K562 (cell line): ENCODE data around the gene G6PC2. TPM values are rescaled to one million over a fixed set of nuclear protein-coding genes. Genes with fewer than 3 reads are reported as not detected.
"Not testable (repeated sequence)": the region's sequence is repeated elsewhere in the genome, so short reads cannot be mapped to it uniquely, and the experiment has no call there.

ENCODE experiments used
- ATAC-seq: fragments of 200-7000 bp; cut with Tn5 transposase; 3 replicates; pipeline ENCODE4 v1.9.1; 2020; ENCODE audit warnings: moderate library complexity
- BruUV-seq: library from RNA; stranded (reverse); fragments of 400-500 nt; replicated peaks from 2 replicates; lab custom pipeline; 2021; lab: Mats Ljungman, UMichigan
- CTCF ChIA-PET: fragments of 300-600 bp; formaldehyde crosslinking; extraction: SDS; loops from one replicate; lab custom pipeline; 2021; ENCODE audit warnings: low intra/inter-chr PET ratio; lab: Yijun Ruan, JAX
- POLR2A ChIA-PET: fragments of 300-600, 350-650 bp; sonication (Branson Sonifier 250); formaldehyde crosslinking; extraction: SDS; loops from one replicate; lab custom pipeline; 2021; ENCODE audit warnings: antibody characterized with exemption, inconsistent platforms; lab: Yijun Ruan, JAX
- DNase-seq, 4 experiments: peaks; one replicate each; pipeline versions ENCODE4 v3.0.0 to v3.0.0-alpha.2; 2011 to 2018; ENCODE audit warnings: low spot score in 3 of 4, mixed read lengths in 3 of 4; ENCODE audit errors: extremely low read depth in 1 of 4
- FAIRE-seq: peaks from 2 replicates; lab custom pipeline; 2011; peaks lifted over from hg19 to GRCh38; lab: Jason Lieb, UNC
- H2AFZ ChIP-seq: 2 replicates; pipeline ENCODE4 v1.6.0; 2011; ENCODE audit warnings: low read depth, low read length, control low read depth, inconsistent platforms
- H3K27ac ChIP-seq: fragments of 200-600 bp; 3 replicates; pipeline ENCODE4 v1.8.0; 2011; ENCODE audit warnings: low read depth, mild to moderate bottlenecking, control low read depth, inconsistent platforms, low read length, moderate library complexity, mixed read lengths; ENCODE audit errors: extremely low read depth
- H3K27me3 ChIP-seq, 2 experiments: fragments of 300-600 bp in 1 of 2; 2 replicates in 1 of 2; 3 replicates in 1 of 2; pipeline versions ENCODE4 v1.6.0 to v1.8.0; 2011; ENCODE audit warnings: inconsistent platforms in 2 of 2, low read length in 2 of 2, mild to moderate bottlenecking in 1 of 2, mixed read lengths in 1 of 2, moderate library complexity in 1 of 2; ENCODE audit not compliant: control insufficient read depth in 2 of 2, insufficient read depth in 2 of 2
- H3K36me3 ChIP-seq: fragments of 300-600 bp; 3 replicates; pipeline ENCODE4 v1.8.0; 2011; ENCODE audit warnings: mild to moderate bottlenecking, low read length, inconsistent platforms; ENCODE audit not compliant: control insufficient read depth, insufficient read depth
- H3K4me1 ChIP-seq, 2 experiments: fragments of 200-600 bp in 1 of 2; replicated peaks in 1 of 2; 2 replicates in 1 of 2; 3 replicates in 1 of 2; pipeline versions ENCODE4 v1.5.1 to v1.8.0; 2011; ENCODE audit warnings: inconsistent platforms in 2 of 2, low read length in 2 of 2, mild to moderate bottlenecking in 1 of 2, mixed read lengths in 1 of 2, moderate library complexity in 1 of 2; ENCODE audit not compliant: control insufficient read depth in 2 of 2, insufficient read depth in 2 of 2
- H3K4me2 ChIP-seq: 2 replicates; pipeline ENCODE4 v1.6.1; 2011; ENCODE audit warnings: low read length, control low read depth, inconsistent platforms, mixed read lengths; ENCODE audit not compliant: insufficient read depth
- H3K4me3 ChIP-seq: fragments of 200-600 bp; sonication (generic), shearing (Covaris generic); 2 replicates; pipeline ENCODE4 v1.5.1; 2016; ENCODE audit warnings: control low read depth, inconsistent platforms
- H3K79me2 ChIP-seq: fragments of 200-600 bp; 3 replicates; pipeline ENCODE4 v1.8.0; 2011; ENCODE audit warnings: low read length, inconsistent platforms; ENCODE audit not compliant: control insufficient read depth, insufficient read depth
- H3K9ac ChIP-seq, 2 experiments: 2 replicates each; pipeline versions ENCODE4 v1.6.0 to v1.6.1; 2011; ENCODE audit warnings: low read depth in 2 of 2, low read length in 2 of 2, control low read depth in 1 of 2, inconsistent platforms in 1 of 2, mild to moderate bottlenecking in 1 of 2, mixed read lengths in 1 of 2; ENCODE audit not compliant: insufficient read depth in 1 of 2
- H3K9me1 ChIP-seq: one replicate; pipeline ENCODE4 v1.6.0; 2011; ENCODE audit warnings: inconsistent platforms, mild to moderate bottlenecking, low read length, moderate library complexity; ENCODE audit not compliant: control insufficient read depth, insufficient read depth
- H3K9me3 ChIP-seq: replicated peaks from 2 replicates; pipeline ENCODE4 v1.5.1; 2011; ENCODE audit warnings: low read depth, low read length, inconsistent platforms; ENCODE audit not compliant: control insufficient read depth, insufficient read depth
- H4K20me1 ChIP-seq: replicated peaks from 2 replicates; pipeline ENCODE4 v1.6.1; 2011; ENCODE audit warnings: low read length, inconsistent platforms, mixed read lengths; ENCODE audit not compliant: control insufficient read depth, insufficient read depth
- ADNP ChIP-seq: fragments of 200-800 bp; sonication (Bioruptor generic); IDR thresholded peaks from 2 replicates; pipeline ENCODE4 v1.6.1; 2016; ENCODE audit warnings: missing genetic modification characterization, missing compliant biosample characterization
- BCOR ChIP-seq: fragments of 450-650 bp; IDR thresholded peaks from 2 replicates; pipeline ENCODE4 v1.6.1; 2016
- CBX3 ChIP-seq, 2 experiments: IDR thresholded peaks; 1 replicate in 1 of 2; 2 replicates in 1 of 2; pipeline ENCODE4 v1.6.1; 2012; ENCODE audit warnings: inconsistent platforms in 2 of 2, low read length in 2 of 2, borderline replicate concordance in 1 of 2, control low read depth in 1 of 2
- GABPB2 ChIP-seq: fragments of 250-450 bp; sonication (Bioruptor Pico); conservative IDR thresholded peaks from 2 replicates; pipeline ENCODE4 v1.5.1; 2021; ENCODE audit warnings: mild to moderate bottlenecking
- HDAC2 ChIP-seq: fragments of 450-650 bp; IDR thresholded peaks from 2 replicates; pipeline ENCODE4 v1.6.1; 2016; ENCODE audit warnings: mild to moderate bottlenecking
- KDM1A ChIP-seq, 2 experiments: fragments of 450-650 bp; IDR thresholded peaks; 2 replicates each; pipeline ENCODE4 v1.6.1; 2016; ENCODE audit warnings: mild to moderate bottlenecking in 2 of 2
- MAZ ChIP-seq, 2 experiments: fragments of 450-650 bp in 1 of 2; sonication (generic) in 1 of 2; formaldehyde crosslinking; IDR thresholded peaks in 1 of 2; conservative IDR thresholded peaks in 1 of 2; 2 replicates each; pipeline versions ENCODE4 v1.4.0 to v1.5.0; 2020; ENCODE audit warnings: mild to moderate bottlenecking in 1 of 2, missing genetic modification reagents in 1 of 2
- RBM25 ChIP-seq: fragments of 200-400 bp; formaldehyde crosslinking; IDR thresholded peaks from 2 replicates; pipeline ENCODE4 v1.6.1; 2018; ENCODE audit warnings: low read length, low read depth, moderate library complexity; ENCODE audit not compliant: severe bottlenecking
- ZFP36 ChIP-seq: fragments of 150-350 bp; IDR thresholded peaks from 2 replicates; pipeline ENCODE4 v1.6.1; 2018; ENCODE audit warnings: low read length, low read depth; ENCODE audit not compliant: partially characterized antibody
- ZNF146 ChIP-seq: IDR thresholded peaks from one replicate; pipeline ENCODE4 v1.6.1; 2018; ENCODE audit warnings: missing compliant biosample characterization; ENCODE audit not compliant: unreplicated experiment
- ZNF311 ChIP-seq: fragments of 250-450 bp; sonication (Bioruptor Pico); IDR thresholded peaks from 2 replicates; pipeline ENCODE4 v1.4.0; 2020; ENCODE audit warnings: mild to moderate bottlenecking, moderate library complexity
- ZNF316 ChIP-seq: fragments of 450-650 bp; IDR thresholded peaks from 2 replicates; pipeline ENCODE4 v1.6.1; 2016
- WGBS: fragments of 100-300 bp; shearing (Covaris generic); methylation state at CpG from one replicate; pipeline ENCODE4 v1.1.6; 2016; ENCODE audit warnings: low coverage, mixed read lengths; ENCODE audit not compliant: insufficient coverage; ENCODE audit errors: missing lambda C conversion rate; 5-methylcytosine and 5-hydroxymethylcytosine counted together
- in situ Hi-C: fragments of 300-500 bp; cut with MboI; formaldehyde crosslinking; loops from 4 replicates; pipeline ENCODE4 v1.15.0; 2018; ENCODE audit warnings: inconsistent platforms, mixed read lengths
- intact Hi-C: fragments of 100-400 bp; cut with micrococcal nuclease; formaldehyde crosslinking; loops from 2 replicates; pipeline ENCODE4 v1.14.2; 2022
- polyA plus RNA-seq, 8 experiments: library from polyadenylated mRNA; depleted of rRNA in 4 of 8; stranded (reverse) in 5 of 8; unstranded in 3 of 8; fragments of >200 nt; fragmentation: Nextera tagmentation in 2 of 8; fragmentation: Illumina TruSeq in 1 of 8; extraction: Ambion mirVana in 2 of 8; extraction: Trizol in 1 of 8; gene quantifications; 2 replicates each; pipeline versions ENCODE4 v1.2.1 to v1.2.3, GENCODE V29; 2011 to 2014; ENCODE audit warnings: inconsistent platforms in 1 of 8, missing spikeins in 1 of 8
- total RNA-seq, 7 experiments: library from RNA; depleted of rRNA in 6 of 7; stranded (reverse); fragments of >200 nt in 6 of 7; fragmentation: Illumina TruSeq in 2 of 7; extraction: Trizol in 2 of 7; gene quantifications; 2 replicates each; pipeline versions ENCODE4 v1.2.1 to v1.2.3, GENCODE V29; 2011 to 2021; ENCODE audit warnings: low replicate concordance in 1 of 7

The G6PC2 gene
- total and polyA plus RNA-seq, 9 of the 15 experiments (the other 6 are each of a cell fraction or from before 2014, with no cell fraction given) = 0.03 to 0.15 TPM; not detected in 7

DNA sequence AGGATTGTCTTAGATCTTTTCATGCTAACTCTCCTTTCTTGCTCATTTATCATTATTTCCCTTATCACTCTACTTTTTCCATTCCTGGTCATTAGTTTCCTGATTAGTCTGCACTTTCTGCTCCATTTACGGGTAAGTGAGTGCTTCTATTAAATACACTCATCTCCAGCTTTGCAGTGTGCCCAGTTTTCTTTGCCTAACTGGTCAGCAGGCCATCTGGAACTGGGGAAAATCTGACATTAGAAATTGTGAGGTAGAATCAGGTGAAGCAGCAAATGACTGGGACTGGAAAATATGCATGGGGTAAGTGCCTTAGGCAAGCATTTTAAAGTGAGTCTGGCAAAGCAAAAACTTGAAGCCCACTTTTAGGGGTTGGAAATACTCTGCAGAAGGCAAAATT lies 29.2 kb downstream of the G6PC2 start:
- 42% methylated on average over 1 of the region's 1 CpG for WGBS
- TF ChIP-seq MAZ (CRISPR knock-in tag; conservative IDR thresholded peaks at IDR 0.05 in 1 of 2, IDR thresholded peaks at IDR 0.05 in 1 of 2) (0 out of 4 replicates have a peak, but pooled peaks of 1 of the 2 experiments have one; percentile 45), GABPB2 (no peak), ZNF316 (0 out of 2 replicates have a peak, but pooled peaks have one; percentile 6), ZFP36 (no peak), ZNF311 (CRISPR knock-in tag) (no peak)
- TF ChIP-seq, all 486 proteins: peak for 2
- ChIA-PET POLR2A (interaction anchor here (0.7 kb wide), 1 partner anchor 346 kb away, joined by 3 read pairs; no protein-coding TSS in a partner anchor), CTCF (no interaction called here)
- Histone ChIP-seq H3K27me3 (no peaks in the 10 kb centered on the region), H3K4me3 (no peak overlapping the region), H3K4me1 (peaks cover 5 to 16% of the 10 kb centered on the region in 2 experiments), H3K27ac (no peak overlapping the region), H3K9me1 (no peaks in the 10 kb centered on the region), H3K36me3 (no peaks in the 10 kb centered on the region), H3K79me2 (no peaks in the 10 kb centered on the region), H2AFZ (peak overlapping the region; percentile 61), H3K4me2 (no peak overlapping the region), H3K9ac (no peak overlapping the region), H4K20me1 (no peaks in the 10 kb centered on the region), H3K9me3 (no peaks in the 10 kb centered on the region)
- DNase-seq = no peak
- in situ Hi-C loops (no loop called here), intact Hi-C loops (no loop called here)
- FAIRE-seq = no peak
- BruUV-seq = no TSS peak
- ATAC-seq = no peak

DNA sequence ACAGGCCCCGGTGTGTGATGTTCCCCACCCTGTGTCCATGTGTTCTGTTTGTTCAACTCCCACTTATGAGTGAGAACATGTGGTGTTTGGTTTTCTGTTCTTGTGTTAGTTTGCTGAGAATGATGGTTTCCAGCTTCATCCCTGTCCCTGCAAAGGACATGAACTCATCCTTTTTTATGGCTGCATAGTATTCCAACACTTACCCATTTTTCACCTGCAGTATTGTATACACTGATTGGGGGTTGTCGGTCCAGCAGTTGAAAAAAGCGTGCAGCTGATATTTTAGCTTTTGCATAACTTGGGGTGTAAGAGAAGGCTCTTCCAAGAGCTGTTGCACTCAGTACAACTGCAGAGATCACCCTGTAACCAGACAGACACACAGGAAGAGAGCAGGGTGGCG lies 31.1 kb downstream of the G6PC2 start:
- FAIRE-seq, BruUV-seq, H3K27ac ChIP-seq, H3K4me3 ChIP-seq, H3K27me3 ChIP-seq, intact Hi-C loops, ATAC-seq, H2AFZ ChIP-seq, H3K9me3 ChIP-seq, H3K9me1 ChIP-seq, CTCF ChIA-PET, H3K79me2 ChIP-seq, H3K4me2 ChIP-seq, in situ Hi-C loops, DNase-seq, H3K36me3 ChIP-seq, POLR2A ChIA-PET, H3K9ac ChIP-seq, H4K20me1 ChIP-seq: not testable (repeated sequence)
- peaks cover 5 to 35% of the 10 kb centered on the region in 2 experiments for H3K4me1 ChIP-seq
- TF ChIP-seq HDAC2 = 0 out of 2 replicates have a peak, but pooled peaks have one; percentile 50
- peak; percentile 43 for TF ChIP-seq RBM25
- peak; percentile 37 to 39; a peak in 2 of 4 replicates for TF ChIP-seq KDM1A (IDR thresholded peaks at IDR 0.05)
- peak; percentile 94 for TF ChIP-seq ZNF146 (CRISPR knock-in tag)
- peak; percentile 67; the same call in 1 of the 2 replicates for TF ChIP-seq BCOR
- TF ChIP-seq CBX3 (IDR thresholded peaks at IDR 0.05; ENCODE audit: borderline replicate concordance in 1 of 2, low read length in 2 of 2) = 0 out of 3 replicates have a peak, but pooled peaks of 1 of the 2 experiments have one; percentile 15
- 0 out of 2 replicates have a peak, but pooled peaks have one; percentile 26 for TF ChIP-seq ADNP (tag)
- 92% methylated on average over 4 of the region's 4 CpGs for WGBS
